Gastroesophageal sphincter (tissue), 4 donors: ENCODE results near the gene SDK1. TPM values are rescaled to one million over a fixed set of nuclear protein-coding genes. Genes with fewer than 3 reads are reported as not detected.

Experiments
- ATAC-seq: fragments of 150-250 bp; one replicate; pipeline ENCODE4 v1.9.1; 2016; ENCODE audit warnings: mild to moderate bottlenecking, moderate library complexity
- H3K27ac ChIP-seq, 4 donors: fragments of 200-600 bp; sonication (generic) in 3 of 4; 1 replicate in 3 of 4; 2 replicates in 1 of 4; pipeline ENCODE4 v1.5.1; 2016 to 2019
- H3K27me3 ChIP-seq: fragments of 200-600 bp; sonication (generic); one replicate; pipeline ENCODE4 v1.5.1; 2019
- H3K36me3 ChIP-seq, 2 donors: fragments of 200-600 bp; sonication (generic); one replicate each; pipeline ENCODE4 v1.5.1; 2019; ENCODE audit warnings: control low read depth in 1 of 2
- H3K4me1 ChIP-seq, 3 donors: fragments of 200-600 bp; sonication (generic); 1 replicate in 2 of 3; 2 replicates in 1 of 3; pipeline ENCODE4 v1.5.1; 2016 to 2019; ENCODE audit warnings: control low read depth in 2 of 3
- H3K4me3 ChIP-seq, 2 donors: fragments of 200-600 bp; sonication (generic); one replicate each; pipeline ENCODE4 v1.5.1; 2019; ENCODE audit warnings: mild to moderate bottlenecking in 1 of 2, moderate library complexity in 1 of 2
- H3K9me3 ChIP-seq, 3 donors: fragments of 200-600 bp; sonication (generic); one replicate each; pipeline ENCODE4 v1.5.1; 2017 to 2019; ENCODE audit warnings: control low read depth in 2 of 3
- CTCF ChIP-seq, 4 experiments: fragments of 200-600 bp in 2 of 4; fragments of 450-650 bp in 2 of 4; sonication (generic) in 1 of 4; IDR thresholded peaks; one replicate each; pipeline ENCODE4 v1.5.1; 2017 to 2019; ENCODE audit warnings: antibody characterized with exemption in 4 of 4, mild to moderate bottlenecking in 2 of 4, moderate library complexity in 2 of 4
- EP300 ChIP-seq: sonication (generic); formaldehyde crosslinking; IDR thresholded peaks from one replicate; pipeline ENCODE4 v1.6.1; 2017; ENCODE audit warnings: antibody characterized with exemption, mild to moderate bottlenecking
- POLR2A ChIP-seq, 2 donors: fragments of 450-650 bp; IDR thresholded peaks; one replicate each; pipeline ENCODE4 v1.6.1; 2017; ENCODE audit warnings: antibody characterized with exemption in 2 of 2, mild to moderate bottlenecking in 2 of 2, moderate library complexity in 1 of 2
- POLR2AphosphoS5 ChIP-seq: sonication (generic); formaldehyde crosslinking; IDR thresholded peaks from one replicate; pipeline ENCODE4 v1.6.1; 2017; ENCODE audit warnings: antibody characterized with exemption
- WGBS, 2 donors: methylation state at CpG; one replicate each; pipeline ENCODE4 v1.1.5; 2018; ENCODE audit warnings: low coverage in 1 of 2; 5-methylcytosine and 5-hydroxymethylcytosine counted together
- total RNA-seq, 4 donors: library from RNA; depleted of rRNA; stranded (reverse); fragments of >200 nt; gene quantifications; one replicate each; pipeline ENCODE4 v1.1.0, GENCODE V29; 2016

The SDK1 gene
- total RNA-seq, 4 donors from 2014 or later, result 6.1 to 13.6 (median 8.7) TPM

- ATAC-seq, result no peak
Observed at GRCh38 chr7:3648276-3648675, 347.2 kb downstream of the SDK1 start.

GRCh38 chr7:3649250-3649649, 348.2 kb downstream of the SDK1 start:
- no peak overlapping the region for H3K27ac ChIP-seq
- no peaks in the 10 kb centered on the region for H3K9me3 ChIP-seq
- WGBS, 2 donors, result 85 to 96% methylated on average over 2 of the region's 2 CpGs
- no peak overlapping the region for H3K4me3 ChIP-seq
- no peak for ATAC-seq
- H3K4me1 ChIP-seq, result no peaks in the 10 kb centered on the region
- H3K27me3 ChIP-seq, result no peaks in the 10 kb centered on the region
- TF ChIP-seq CTCF (IDR thresholded peaks at IDR 0.05) (no peak), POLR2A (IDR thresholded peaks at IDR 0.05) (no peak), POLR2AphosphoS5 (no peak), EP300 (no peak)
- H3K36me3 ChIP-seq, result no peaks in the 10 kb centered on the region

More at GRCh38 chr7:3648276-3648675, 347.2 kb downstream of the SDK1 start:
- Histone ChIP-seq H3K4me3 (no peak overlapping the region), H3K27ac (no peak overlapping the region), H3K4me1 (no peaks in the 10 kb centered on the region), H3K27me3 (no peaks in the 10 kb centered on the region), H3K36me3 (no peaks in the 10 kb centered on the region), H3K9me3 (no peaks in the 10 kb centered on the region)
- no peak for TF ChIP-seq POLR2AphosphoS5
- no peak for TF ChIP-seq POLR2A (IDR thresholded peaks at IDR 0.05)
- no peak for TF ChIP-seq CTCF (IDR thresholded peaks at IDR 0.05)
- TF ChIP-seq EP300, result no peak
- 92 to 94% methylated on average over 2 of the region's 2 CpGs for WGBS, 2 donors

- WGBS, 2 donors, result 83 to 86% methylated on average over 5 to 9 of the region's 10 CpGs
- ATAC-seq, result peak; percentile 66
- no peak overlapping the region for H3K27ac ChIP-seq
- TF ChIP-seq POLR2AphosphoS5 (peak; percentile 20), EP300 (no peak)
- H3K9me3 ChIP-seq, result no peaks in the 10 kb centered on the region
- H3K27me3 ChIP-seq, result no peaks in the 10 kb centered on the region
- no peak overlapping the region for H3K4me3 ChIP-seq
- H3K36me3 ChIP-seq, result no peaks in the 10 kb centered on the region
- no peaks in the 10 kb centered on the region for H3K4me1 ChIP-seq
Observed at GRCh38 chr7:3649678-3650440, 348.8 kb downstream of the SDK1 start.

GRCh38 chr7:3650844-3651243, 349.8 kb downstream of the SDK1 start:
- H3K4me3 ChIP-seq, result no peak overlapping the region
- 68% methylated on average over 2 of the region's 2 CpGs; no CpG with 5 or more reads in 1 of the 2 donors for WGBS, 2 donors
- no peaks in the 10 kb centered on the region for H3K36me3 ChIP-seq
- no peaks in the 10 kb centered on the region for H3K4me1 ChIP-seq
- ATAC-seq, result no peak
- H3K27ac ChIP-seq, result no peak overlapping the region
- H3K9me3 ChIP-seq, result no peaks in the 10 kb centered on the region
- H3K27me3 ChIP-seq, result no peaks in the 10 kb centered on the region
- TF ChIP-seq CTCF (IDR thresholded peaks at IDR 0.05), result no peak
- TF ChIP-seq POLR2AphosphoS5, result no peak
- no peak for TF ChIP-seq POLR2A (IDR thresholded peaks at IDR 0.05)
- no peak for TF ChIP-seq EP300

- H3K9me3 ChIP-seq, result no peaks in the 10 kb centered on the region
- H3K27me3 ChIP-seq, result no peaks in the 10 kb centered on the region
- TF ChIP-seq POLR2AphosphoS5, result no peak
- no peak for TF ChIP-seq CTCF (IDR thresholded peaks at IDR 0.05)
- no peak for TF ChIP-seq POLR2A (IDR thresholded peaks at IDR 0.05)
- no peak for TF ChIP-seq EP300
- no peak for ATAC-seq
- no peaks in the 10 kb centered on the region for H3K36me3 ChIP-seq
- no peak overlapping the region for H3K4me3 ChIP-seq
- 83 to 85% methylated on average over 6 to 7 of the region's 7 CpGs for WGBS, 2 donors
- no peak overlapping the region for H3K27ac ChIP-seq
- H3K4me1 ChIP-seq, result no peaks in the 10 kb centered on the region
Observed at GRCh38 chr7:3655635-3656034, 354.6 kb downstream of the SDK1 start.
